ENCODE data around the gene DLK1. TPM values are rescaled to one million over a fixed set of nuclear protein-coding genes. Genes with fewer than 3 reads are reported as not detected.

DLK1 gene
- total RNA-seq, 1 donor from 2014 or later, result not detected

- TF ChIP-seq CTCF (IDR thresholded peaks at IDR 0.05; ENCODE audit: insufficient read depth, low read length, poor library complexity, severe bottlenecking), result no peak
- no peaks in the 10 kb centered on the region for H3K36me3 ChIP-seq (ENCODE audit: control insufficient read depth, insufficient read depth, low read length)
- H3K4me3 ChIP-seq (ENCODE audit: low read depth, low read length), result no peak overlapping the region
- DNase-seq (ENCODE audit: low read depth), result no peak
- H3K27me3 ChIP-seq (ENCODE audit: control insufficient read depth, insufficient read depth, low read length), result peaks cover 84% of the 10 kb centered on the region
Measured at GRCh38 chr14:100723135-100723829, 3.4 kb upstream of the DLK1 start.

- no peak for TF ChIP-seq CTCF (IDR thresholded peaks at IDR 0.05; ENCODE audit: insufficient read depth, low read length, poor library complexity, severe bottlenecking)
- no peak overlapping the region for H3K4me3 ChIP-seq (ENCODE audit: low read depth, low read length)
- H3K27me3 ChIP-seq (ENCODE audit: control insufficient read depth, insufficient read depth, low read length), result peaks cover 83% of the 10 kb centered on the region
- no peaks in the 10 kb centered on the region for H3K36me3 ChIP-seq (ENCODE audit: control insufficient read depth, insufficient read depth, low read length)
- DNase-seq (ENCODE audit: low read depth), result no peak
Measured at GRCh38 chr14:100723830-100724437, 2.8 kb upstream of the DLK1 start.

GRCh38 chr14:100724536-100724935 is 2.2 kb upstream of the DLK1 start:
- DNase-seq (ENCODE audit: low read depth), result no peak
- Histone ChIP-seq H3K27me3 (ENCODE audit: control insufficient read depth, insufficient read depth, low read length) (peaks cover 85% of the 10 kb centered on the region), H3K36me3 (ENCODE audit: control insufficient read depth, insufficient read depth, low read length) (no peaks in the 10 kb centered on the region), H3K4me3 (ENCODE audit: low read depth, low read length) (no peak overlapping the region)
- TF ChIP-seq CTCF (IDR thresholded peaks at IDR 0.05; ENCODE audit: insufficient read depth, low read length, poor library complexity, severe bottlenecking), result no peak

- DNase-seq (ENCODE audit: low read depth), result no peak
- Histone ChIP-seq H3K4me3 (ENCODE audit: low read depth, low read length) (no peak overlapping the region), H3K27me3 (ENCODE audit: control insufficient read depth, insufficient read depth, low read length) (peaks cover 88% of the 10 kb centered on the region), H3K36me3 (ENCODE audit: control insufficient read depth, insufficient read depth, low read length) (no peaks in the 10 kb centered on the region)
- no peak for TF ChIP-seq CTCF (IDR thresholded peaks at IDR 0.05; ENCODE audit: insufficient read depth, low read length, poor library complexity, severe bottlenecking)
Measured at GRCh38 chr14:100725587-100726387, 905 bp upstream of the DLK1 start.

- no peak for TF ChIP-seq CTCF (IDR thresholded peaks at IDR 0.05; ENCODE audit: insufficient read depth, low read length, poor library complexity, severe bottlenecking)
- H3K4me3 ChIP-seq (ENCODE audit: low read depth, low read length), result no peak overlapping the region
Measured at GRCh38 chr14:100727086-100727872, 587 bp downstream of the DLK1 start.

More at GRCh38 chr14:100727086-100727872, 587 bp downstream of the DLK1 start:
- H3K36me3 ChIP-seq (ENCODE audit: control insufficient read depth, insufficient read depth, low read length), result no peaks in the 10 kb centered on the region
- no peak for DNase-seq (ENCODE audit: low read depth)
- H3K27me3 ChIP-seq (ENCODE audit: control insufficient read depth, insufficient read depth, low read length), result peaks cover 84% of the 10 kb centered on the region

Data from kidney epithelial cell (primary cell).